AG09319 (cell line): ENCODE measurements around the gene ACSS3.
"Not testable (repeated sequence)": the region's sequence is repeated elsewhere in the genome, so short reads cannot be mapped to it uniquely, and the experiment has no call there.

Experiments
- DNase-seq: peaks from one replicate; pipeline ENCODE4 v3.0.0-alpha.2; 2010; ENCODE audit warnings: low read depth; ENCODE audit errors: extremely low read depth
- TF ChIP-seq, protein P1 (sequence below): IDR thresholded peaks from 2 replicates; pipeline ENCODE4 v1.5.1; 2011; ENCODE audit warnings: low read depth, mild to moderate bottlenecking, inconsistent platforms, low read length, moderate library complexity

ACSS3 gene

DNA sequence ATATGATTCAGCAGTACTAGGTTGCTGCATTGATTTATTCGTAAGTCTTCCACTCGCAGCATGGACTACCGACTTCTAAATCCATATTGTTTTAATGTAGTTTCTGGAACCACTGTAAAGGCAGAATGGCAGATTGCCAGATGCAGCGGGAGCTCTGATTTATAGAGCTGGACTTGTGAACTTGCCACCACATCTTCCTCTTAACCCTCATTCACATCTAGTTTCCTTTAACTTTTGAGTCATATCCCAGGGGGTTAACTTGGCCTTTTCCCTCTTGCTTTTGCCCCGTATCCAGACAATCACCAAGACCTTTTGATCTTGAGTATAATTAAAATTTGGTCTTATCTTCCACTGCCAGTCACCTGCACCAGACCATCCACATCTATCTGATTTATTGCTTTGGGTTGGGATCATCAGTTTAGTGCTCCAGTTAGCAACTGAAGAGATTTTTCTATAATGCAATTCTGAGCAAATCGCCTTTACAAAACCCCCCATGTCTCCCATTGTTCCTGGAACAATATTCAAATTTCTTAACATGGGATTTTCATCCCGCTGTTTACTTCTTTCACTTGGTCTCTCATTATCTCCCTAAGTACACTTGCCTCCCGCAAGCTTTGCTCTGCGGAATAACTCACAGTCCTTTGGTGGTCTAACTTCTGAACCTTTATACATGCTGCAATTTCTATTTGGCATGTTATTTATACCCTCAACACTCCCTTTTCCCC, 130.5 kb downstream of the ACSS3 start:
- no peak for DNase-seq
- TF ChIP-seq, protein P1, sequence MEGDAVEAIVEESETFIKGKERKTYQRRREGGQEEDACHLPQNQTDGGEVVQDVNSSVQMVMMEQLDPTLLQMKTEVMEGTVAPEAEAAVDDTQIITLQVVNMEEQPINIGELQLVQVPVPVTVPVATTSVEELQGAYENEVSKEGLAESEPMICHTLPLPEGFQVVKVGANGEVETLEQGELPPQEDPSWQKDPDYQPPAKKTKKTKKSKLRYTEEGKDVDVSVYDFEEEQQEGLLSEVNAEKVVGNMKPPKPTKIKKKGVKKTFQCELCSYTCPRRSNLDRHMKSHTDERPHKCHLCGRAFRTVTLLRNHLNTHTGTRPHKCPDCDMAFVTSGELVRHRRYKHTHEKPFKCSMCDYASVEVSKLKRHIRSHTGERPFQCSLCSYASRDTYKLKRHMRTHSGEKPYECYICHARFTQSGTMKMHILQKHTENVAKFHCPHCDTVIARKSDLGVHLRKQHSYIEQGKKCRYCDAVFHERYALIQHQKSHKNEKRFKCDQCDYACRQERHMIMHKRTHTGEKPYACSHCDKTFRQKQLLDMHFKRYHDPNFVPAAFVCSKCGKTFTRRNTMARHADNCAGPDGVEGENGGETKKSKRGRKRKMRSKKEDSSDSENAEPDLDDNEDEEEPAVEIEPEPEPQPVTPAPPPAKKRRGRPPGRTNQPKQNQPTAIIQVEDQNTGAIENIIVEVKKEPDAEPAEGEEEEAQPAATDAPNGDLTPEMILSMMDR: no peak

DNA sequence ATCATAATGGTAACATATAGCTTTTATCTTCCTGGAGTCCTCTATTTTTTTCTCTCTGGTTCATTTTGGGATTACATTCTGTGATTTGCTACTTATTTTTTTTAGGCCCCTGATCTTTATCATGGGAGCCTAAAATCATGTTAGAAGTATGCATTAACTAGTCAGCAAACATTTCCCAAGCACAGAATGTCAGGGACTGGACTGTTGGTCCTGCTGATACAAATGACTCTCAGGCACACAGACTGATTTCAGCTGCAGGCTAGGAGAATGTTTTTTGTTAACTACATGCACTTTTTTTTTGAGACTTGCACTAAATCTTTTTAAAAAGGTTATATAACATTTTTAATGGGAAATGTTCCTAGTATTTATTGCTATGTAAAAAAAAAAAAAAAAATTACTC, 131.1 kb downstream of the ACSS3 start:
- TF ChIP-seq, protein P1: no peak
- DNase-seq: no peak

DNA sequence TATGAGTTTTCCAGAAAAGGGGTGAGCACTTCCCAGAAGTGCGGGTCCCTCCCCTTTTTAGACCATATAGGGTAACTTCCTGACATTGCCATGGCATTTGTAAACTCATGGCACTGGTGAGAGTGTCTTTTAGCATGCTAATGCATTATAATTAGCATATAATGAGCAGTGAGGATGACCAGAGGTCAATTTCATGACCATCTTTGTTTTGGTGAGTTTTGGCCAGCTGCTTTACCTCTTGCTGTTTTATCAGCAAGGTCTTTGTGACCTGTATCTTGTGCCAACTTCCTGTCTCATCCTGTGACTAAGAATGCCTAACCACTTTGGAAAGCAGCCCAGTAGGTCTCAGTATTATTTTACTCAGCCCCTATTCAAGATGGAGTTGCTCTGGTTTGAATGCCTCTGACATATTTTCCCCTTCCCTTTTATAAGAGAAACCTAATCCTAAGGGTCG, 131.9 kb downstream of the ACSS3 start:
- DNase-seq: not testable (repeated sequence)

DNA sequence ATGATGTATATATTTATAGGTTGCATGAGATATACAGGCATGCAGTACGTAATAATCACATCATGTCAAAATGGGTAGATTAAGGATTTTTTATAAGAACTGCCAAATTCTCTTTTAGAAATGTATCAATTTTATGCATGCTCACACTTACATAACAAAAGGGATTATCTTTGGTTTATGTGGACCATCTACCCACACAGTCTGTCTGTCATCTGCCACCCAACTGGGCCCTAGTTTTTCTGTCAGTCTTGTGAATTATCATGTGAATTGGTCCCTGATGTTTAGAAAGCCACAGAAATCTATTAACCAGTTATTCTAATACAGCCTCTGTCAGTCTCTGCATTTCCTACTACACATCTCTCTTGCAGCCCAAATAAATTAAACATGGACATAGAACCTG, 133.4 kb downstream of the ACSS3 start:
- TF ChIP-seq, protein P1: no peak
- no peak for DNase-seq

DNA sequence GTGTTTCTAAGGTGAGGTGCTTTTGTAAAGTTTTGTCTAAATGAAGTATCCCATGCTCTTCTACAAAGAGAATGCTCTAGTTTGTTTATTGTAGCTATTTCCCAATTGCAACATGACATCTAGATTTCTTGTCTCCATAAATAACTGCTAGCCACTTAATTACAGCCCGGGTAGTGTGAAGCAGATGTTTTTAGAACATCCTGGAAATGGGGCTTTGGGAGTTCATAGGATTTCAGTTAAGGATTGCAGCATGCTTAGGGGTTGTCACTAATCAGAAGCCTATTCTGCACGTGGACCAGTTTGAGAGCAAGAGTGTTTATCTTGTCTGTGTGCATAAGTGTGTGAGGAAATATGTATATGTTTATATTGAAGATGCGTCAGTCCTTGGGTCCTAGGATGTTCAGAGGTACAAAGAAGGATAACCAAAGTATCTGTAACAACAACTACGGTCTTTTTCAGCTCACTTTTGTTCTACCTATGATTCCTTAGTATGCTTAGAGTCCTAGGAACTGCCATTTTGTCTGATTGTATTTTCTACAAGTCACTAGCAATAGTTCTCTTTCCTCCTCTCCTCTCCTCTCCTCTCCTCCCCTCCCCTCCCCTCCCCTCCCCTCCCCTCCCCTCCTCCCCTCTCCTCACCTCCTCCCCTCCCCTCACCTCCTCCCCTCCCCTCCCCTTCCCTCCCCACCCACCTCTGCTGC, 135.3 kb downstream of the ACSS3 start:
- DNase-seq: no peak
- TF ChIP-seq, protein P1: no peak

DNA sequence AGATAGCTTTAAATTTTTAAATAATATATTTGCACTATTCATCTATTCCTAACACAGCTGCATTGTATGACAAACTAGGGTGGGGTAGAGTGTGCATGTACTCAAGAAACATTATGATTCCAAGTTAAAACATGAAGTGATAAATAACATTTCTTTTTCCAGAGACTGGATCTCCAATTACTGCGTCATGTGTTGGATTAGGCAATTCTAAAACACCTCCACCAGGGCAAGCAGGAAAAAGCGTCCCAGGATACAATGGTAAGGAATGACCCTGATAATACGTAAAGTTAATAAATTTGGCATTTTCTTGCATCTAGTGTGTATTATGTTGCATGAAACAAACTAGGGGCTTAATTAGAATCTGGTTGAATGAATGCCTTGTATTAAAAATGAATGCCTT, 138.9 kb downstream of the ACSS3 start:
- TF ChIP-seq, protein P1: no peak

DNA sequence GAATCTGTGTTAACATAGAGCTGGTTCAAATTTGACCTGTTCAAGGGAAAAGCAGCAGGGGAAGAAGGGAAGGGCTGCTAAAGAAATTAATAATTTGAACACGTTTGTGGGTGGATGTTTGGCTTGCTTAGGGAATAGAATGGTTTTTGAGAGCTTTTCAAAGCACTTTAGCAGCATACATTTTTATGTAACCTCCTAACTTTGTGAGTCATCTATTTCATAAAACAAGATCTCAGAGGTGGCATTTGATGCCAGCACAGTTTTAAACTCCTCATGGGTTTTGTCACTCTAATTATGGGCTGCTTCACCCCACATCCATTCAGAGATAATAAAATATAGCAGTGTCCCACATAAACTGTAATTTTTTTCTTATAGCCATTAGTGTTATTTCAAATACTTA, 143.8 kb downstream of the ACSS3 start:
- DNase-seq: no peak
- TF ChIP-seq, protein P1: no peak

More for the DNA sequence above, 138.9 kb downstream of the ACSS3 start:
- no peak for DNase-seq
